GM23248 (cell line): ENCODE results near the gene MPRIP. TPM values are rescaled to one million over a fixed set of nuclear protein-coding genes. Genes with fewer than 3 reads are reported as not detected.

Experiments
- DNase-seq: peaks from one replicate; pipeline ENCODE4 v3.0.0-alpha.2; 2015
- H2AFZ ChIP-seq: fragments of 200-600 bp; sonication (generic); 2 replicates; pipeline ENCODE4 v1.6.1; 2016; ENCODE audit warnings: antibody characterized with exemption
- H3F3A ChIP-seq: fragments of 200-600 bp; sonication (generic); 2 replicates; pipeline ENCODE4 v1.6.1; 2016; ENCODE audit warnings: mild to moderate bottlenecking, antibody characterized with exemption, mixed run types; ENCODE audit not compliant: insufficient read depth
- H3K27ac ChIP-seq: fragments of 200-600 bp; sonication (generic); 2 replicates; pipeline ENCODE4 v1.5.1; 2016; ENCODE audit warnings: mild to moderate bottlenecking
- H3K27me3 ChIP-seq: fragments of 200-600 bp; sonication (generic); replicated peaks from 2 replicates; pipeline ENCODE4 v1.6.1; 2016; ENCODE audit warnings: mild to moderate bottlenecking; ENCODE audit not compliant: insufficient read depth
- H3K36me3 ChIP-seq: fragments of 200-600 bp; sonication (generic); 2 replicates; pipeline ENCODE4 v1.6.1; 2016; ENCODE audit warnings: low read depth, mild to moderate bottlenecking
- H3K4me1 ChIP-seq: fragments of 200-600 bp; sonication (generic); 2 replicates; pipeline ENCODE4 v1.6.1; 2016; ENCODE audit warnings: mild to moderate bottlenecking; ENCODE audit not compliant: insufficient read depth
- H3K4me2 ChIP-seq: fragments of 200-600 bp; sonication (generic); one replicate; pipeline ENCODE4 v1.6.1; 2016; ENCODE audit warnings: mild to moderate bottlenecking; ENCODE audit not compliant: unreplicated experiment
- H3K4me3 ChIP-seq: fragments of 200-600 bp; sonication (generic); 2 replicates; pipeline ENCODE4 v1.5.1; 2016; ENCODE audit warnings: mild to moderate bottlenecking
- H3K79me2 ChIP-seq: fragments of 200-600 bp; sonication (generic); 2 replicates; pipeline ENCODE4 v1.6.1; 2016; ENCODE audit warnings: mild to moderate bottlenecking; ENCODE audit not compliant: insufficient read depth
- H3K9ac ChIP-seq: fragments of 200-600 bp; sonication (generic); 2 replicates; pipeline ENCODE4 v1.6.1; 2016; ENCODE audit warnings: mild to moderate bottlenecking
- H3K9me2 ChIP-seq: fragments of 200-600 bp; sonication (generic); 2 replicates; pipeline ENCODE4 v1.6.1; 2016; ENCODE audit warnings: mixed run types, mild to moderate bottlenecking, moderate library complexity; ENCODE audit not compliant: insufficient read depth
- H3K9me3 ChIP-seq: fragments of 200-600 bp; sonication (generic); one replicate; pipeline ENCODE4 v1.6.1; 2017; ENCODE audit warnings: low read depth
- H4K20me1 ChIP-seq: fragments of 200-600 bp; sonication (generic); 2 replicates; pipeline ENCODE4 v1.6.0; 2016; ENCODE audit not compliant: insufficient read depth
- EZH2 ChIP-seq: fragments of 200-600 bp; sonication (generic); IDR thresholded peaks from 2 replicates; pipeline ENCODE4 v1.6.1; 2018; ENCODE audit warnings: antibody characterized with exemption, mild to moderate bottlenecking; ENCODE audit not compliant: insufficient read depth, poor library complexity, severe bottlenecking
- EZH2phosphoT487 ChIP-seq: fragments of 200-600 bp; sonication (generic); IDR thresholded peaks from 2 replicates; pipeline ENCODE4 v1.6.1; 2018; ENCODE audit warnings: antibody characterized with exemption, moderate library complexity, mild to moderate bottlenecking, low read depth; ENCODE audit not compliant: insufficient read depth
- WGBS, 2 experiments: methylation state at CpG; one replicate each; pipeline ENCODE4 v1.1.6; 2015 to 2017; ENCODE audit warnings: low lambda C conversion rate in 2 of 2, low coverage in 1 of 2; ENCODE audit errors: missing lambda C conversion rate in 2 of 2; 5-methylcytosine and 5-hydroxymethylcytosine counted together
- in situ Hi-C: fragments of 300-500 bp; cut with MboI; formaldehyde crosslinking; loops from 2 replicates; pipeline ENCODE4 v1.15.0; 2020
- polyA plus RNA-seq: library from polyadenylated mRNA; unstranded; fragments of >200 nt; fragmentation: Nextera tagmentation; extraction: Ambion mirVana; gene quantifications from 2 replicates; pipeline ENCODE4 v1.2.1, GENCODE V29; 2016
- total RNA-seq: library from RNA; depleted of rRNA; stranded (reverse); fragments of >200 nt; shearing (Covaris generic); gene quantifications from 2 replicates; pipeline ENCODE4 v1.2.3, GENCODE V29; 2014

The MPRIP gene
- total and polyA plus RNA-seq, 2 experiments from 2014 or later = 73.5 to 292 TPM

DNA sequence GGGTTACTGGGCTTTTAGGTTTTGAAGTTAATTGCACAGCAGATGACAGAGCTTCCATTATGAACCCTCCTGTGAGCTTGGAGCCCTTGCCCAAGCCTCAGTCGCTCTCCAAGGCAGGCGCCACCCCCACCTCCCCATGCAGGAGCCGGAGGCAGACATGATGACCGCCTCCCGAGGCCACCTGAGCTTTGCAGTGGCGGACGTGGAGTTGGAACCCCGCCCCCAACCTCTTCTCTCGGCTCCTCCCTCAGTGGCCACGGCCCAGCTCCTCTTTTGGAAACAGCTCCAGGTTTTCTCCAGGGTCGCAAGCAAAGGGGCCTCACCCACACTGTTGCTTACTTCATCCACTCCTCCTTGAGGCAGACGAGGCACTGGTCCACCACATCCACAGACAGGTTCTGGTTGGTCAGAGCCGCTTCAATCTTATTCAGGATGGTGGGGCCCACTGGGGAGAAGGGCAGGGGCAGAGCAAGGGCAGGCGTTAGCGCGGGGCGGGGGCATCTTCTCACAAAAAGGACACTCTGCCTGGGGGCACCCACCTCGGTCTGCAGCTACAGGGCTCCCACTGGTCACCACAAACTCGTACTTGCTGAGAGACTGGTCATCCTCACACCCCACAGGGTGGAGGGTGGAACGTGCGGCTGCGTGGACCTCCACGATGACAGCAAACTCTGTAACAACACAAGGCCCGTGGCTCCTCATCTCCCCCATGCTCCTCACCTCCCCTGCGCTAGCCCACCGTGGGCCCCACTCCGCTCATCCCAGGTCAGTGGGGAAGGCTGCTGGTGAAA lies 172.6 kb downstream of the MPRIP start:
- TF ChIP-seq EZH2phosphoT487 = no peak
- TF ChIP-seq EZH2 = no peak
- no peaks in the 10 kb centered on the region for H4K20me1 ChIP-seq
- H3K4me3 ChIP-seq = no peak overlapping the region
- no peak overlapping the region for H3K27ac ChIP-seq
- H3K9ac ChIP-seq = no peak overlapping the region
- no peaks in the 10 kb centered on the region for H3K27me3 ChIP-seq
- H3K9me2 ChIP-seq = no peaks in the 10 kb centered on the region
- no peaks in the 10 kb centered on the region for H3K79me2 ChIP-seq
- no peak overlapping the region for H3K4me2 ChIP-seq
- in situ Hi-C loops = no loop called here
- no peaks in the 10 kb centered on the region for H3F3A ChIP-seq
- no peaks in the 10 kb centered on the region for H3K9me3 ChIP-seq
- WGBS, 2 experiments = 88 to 91% methylated on average over 26 of the region's 27 CpGs
- DNase-seq = no peak
- no peak overlapping the region for H2AFZ ChIP-seq
- peaks cover 18% of the 10 kb centered on the region for H3K36me3 ChIP-seq
- H3K4me1 ChIP-seq = no peaks in the 10 kb centered on the region

DNA sequence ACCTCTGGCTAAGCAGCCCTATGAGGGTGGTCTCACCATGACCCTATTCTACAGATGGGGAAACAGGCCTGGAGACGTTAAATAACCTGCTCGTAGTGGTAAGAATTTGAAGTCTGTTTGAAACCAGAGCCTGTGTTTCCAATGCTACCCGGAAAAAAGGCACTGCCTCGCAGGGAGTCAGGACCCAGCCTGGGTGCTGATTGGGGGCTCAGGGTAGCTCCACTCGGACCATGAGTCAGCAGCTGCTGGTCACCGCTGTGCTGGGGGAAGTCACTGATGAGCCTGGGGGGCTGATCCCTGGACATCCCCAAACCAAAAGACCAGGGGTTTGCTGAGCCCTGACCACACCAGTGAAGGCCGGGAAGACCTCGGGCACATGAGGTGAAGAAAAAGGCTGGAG lies 173.3 kb downstream of the MPRIP start:
- no peaks in the 10 kb centered on the region for H3K9me2 ChIP-seq
- H3K9ac ChIP-seq = no peak overlapping the region
- TF ChIP-seq EZH2phosphoT487 (no peak), EZH2 (no peak)
- peaks cover 18% of the 10 kb centered on the region for H3K36me3 ChIP-seq
- no peaks in the 10 kb centered on the region for H3K4me1 ChIP-seq
- in situ Hi-C loops = no loop called here
- no peaks in the 10 kb centered on the region for H3K27me3 ChIP-seq
- no peak overlapping the region for H3K4me3 ChIP-seq
- no peaks in the 10 kb centered on the region for H3F3A ChIP-seq
- no peak overlapping the region for H2AFZ ChIP-seq
- H3K4me2 ChIP-seq = no peak overlapping the region
- no peak overlapping the region for H3K27ac ChIP-seq
- WGBS, 2 experiments = 74 to 78% methylated on average over 8 of the region's 8 CpGs
- no peak for DNase-seq
- no peaks in the 10 kb centered on the region for H4K20me1 ChIP-seq
- no peaks in the 10 kb centered on the region for H3K9me3 ChIP-seq
- no peaks in the 10 kb centered on the region for H3K79me2 ChIP-seq

DNA sequence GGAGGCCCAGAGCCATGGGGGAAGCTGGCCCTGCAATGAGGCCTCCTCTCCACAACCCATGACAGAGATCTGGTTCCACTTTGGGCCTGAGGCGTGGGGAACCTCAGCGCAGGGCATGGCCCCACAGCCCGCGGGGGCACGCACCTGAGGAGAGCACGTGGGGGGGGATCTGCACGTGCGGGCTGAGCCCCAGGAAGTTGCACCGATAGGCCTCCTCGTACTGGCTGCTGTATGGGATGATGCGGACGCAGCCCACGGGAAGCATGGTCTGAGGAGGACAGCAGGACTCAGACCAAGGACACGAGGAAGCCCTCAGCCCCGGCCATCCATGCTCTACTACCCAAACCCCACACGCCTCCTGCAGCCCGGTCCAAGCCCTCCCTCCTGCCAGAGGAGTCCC lies 174.0 kb downstream of the MPRIP start:
- Histone ChIP-seq H4K20me1 (no peaks in the 10 kb centered on the region), H3K9ac (no peak overlapping the region), H3K27ac (no peak overlapping the region), H3K27me3 (no peaks in the 10 kb centered on the region), H2AFZ (no peak overlapping the region), H3K9me2 (no peaks in the 10 kb centered on the region), H3F3A (no peaks in the 10 kb centered on the region), H3K4me1 (no peaks in the 10 kb centered on the region), H3K36me3 (peaks cover 18% of the 10 kb centered on the region), H3K4me2 (no peak overlapping the region), H3K9me3 (no peaks in the 10 kb centered on the region), H3K4me3 (no peak overlapping the region), H3K79me2 (no peaks in the 10 kb centered on the region)
- no peak for TF ChIP-seq EZH2
- TF ChIP-seq EZH2phosphoT487 = no peak
- no peak for DNase-seq
- WGBS, 2 experiments = 94 to 96% methylated on average over 17 of the region's 17 CpGs
- in situ Hi-C loops = no loop called here

DNA sequence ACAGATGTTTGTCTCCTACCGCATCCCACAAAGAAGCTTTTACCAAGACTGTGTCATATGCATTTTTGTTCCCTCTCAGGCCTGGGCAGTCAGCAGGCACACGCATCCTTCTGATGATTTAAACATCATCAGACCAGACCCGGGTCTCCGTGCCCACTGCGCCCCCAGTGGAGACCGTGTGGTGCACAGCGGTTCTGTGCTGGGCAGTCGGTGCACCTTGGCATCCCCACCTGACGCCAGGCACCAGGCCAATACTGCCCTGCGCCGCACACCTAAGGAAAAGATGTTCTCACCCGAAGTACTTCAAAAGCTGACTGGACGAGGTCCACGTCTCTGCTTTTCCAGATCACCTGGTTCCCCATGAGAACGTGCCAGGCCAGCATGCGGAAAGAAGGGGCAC lies 174.5 kb downstream of the MPRIP start:
- Histone ChIP-seq H3K9ac (no peak overlapping the region), H3K9me2 (no peaks in the 10 kb centered on the region), H2AFZ (no peak overlapping the region), H3K4me3 (no peak overlapping the region), H4K20me1 (no peaks in the 10 kb centered on the region), H3K36me3 (peaks cover 22% of the 10 kb centered on the region), H3K4me1 (no peaks in the 10 kb centered on the region), H3F3A (no peaks in the 10 kb centered on the region), H3K79me2 (no peaks in the 10 kb centered on the region), H3K27ac (no peak overlapping the region), H3K27me3 (no peaks in the 10 kb centered on the region), H3K9me3 (no peaks in the 10 kb centered on the region), H3K4me2 (no peak overlapping the region)
- no peak for TF ChIP-seq EZH2phosphoT487
- no peak for TF ChIP-seq EZH2
- in situ Hi-C loops = no loop called here
- 91 to 94% methylated on average over 16 of the region's 16 CpGs for WGBS, 2 experiments
- DNase-seq = no peak

DNA sequence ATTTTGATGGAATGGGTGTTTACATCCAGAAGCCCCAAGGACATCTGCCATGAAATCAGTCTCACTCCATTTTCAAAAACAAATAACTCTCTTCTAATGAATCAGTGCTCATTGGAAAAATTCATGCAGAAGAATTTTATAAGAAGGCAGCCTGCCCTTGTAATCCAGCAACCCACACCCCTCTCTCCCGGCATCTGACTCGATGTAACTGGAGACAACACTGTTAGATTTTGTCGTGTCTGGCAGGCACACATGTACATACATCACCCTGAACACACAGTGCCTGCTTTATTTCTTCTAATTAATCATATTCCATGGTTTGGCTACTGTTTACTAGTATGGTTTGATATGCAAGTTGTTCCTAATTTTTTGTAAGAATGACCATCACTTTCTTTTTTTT lies 175.7 kb downstream of the MPRIP start:
- H3K27me3 ChIP-seq = no peaks in the 10 kb centered on the region
- H4K20me1 ChIP-seq = no peaks in the 10 kb centered on the region
- TF ChIP-seq EZH2 (no peak), EZH2phosphoT487 (no peak)
- no peak overlapping the region for H3K9ac ChIP-seq
- no peaks in the 10 kb centered on the region for H3K9me2 ChIP-seq
- H3K4me3 ChIP-seq = no peak overlapping the region
- no peaks in the 10 kb centered on the region for H3K79me2 ChIP-seq
- H3K4me2 ChIP-seq = no peak overlapping the region
- no peak overlapping the region for H3K27ac ChIP-seq
- in situ Hi-C loops = no loop called here
- H3K9me3 ChIP-seq = no peaks in the 10 kb centered on the region
- no peak overlapping the region for H2AFZ ChIP-seq
- H3F3A ChIP-seq = no peaks in the 10 kb centered on the region
- peaks cover 20% of the 10 kb centered on the region for H3K36me3 ChIP-seq
- H3K4me1 ChIP-seq = no peaks in the 10 kb centered on the region
- DNase-seq = no peak
- 59 to 69% methylated on average over 3 of the region's 3 CpGs for WGBS, 2 experiments
